HUDEP-2 (cell line): ENCODE data around the gene PRRT1B.

ENCODE experiments used
- DNase-seq, 76 experiments: peaks; one replicate each; lab custom pipeline; 2025; ENCODE audit not compliant: unreplicated experiment in 76 of 76; lab: John Stamatoyannopoulos, UW

The PRRT1B gene

GRCh38 chr9:131594906-131595665 lies 49.8 kb downstream of the PRRT1B start:
- DNase-seq = no peak

- DNase-seq = no peak
Measured at GRCh38 chr9:131595696-131596429, 50.5 kb downstream of the PRRT1B start.

- no peak for DNase-seq
Measured at GRCh38 chr9:131596430-131596743, 51.1 kb downstream of the PRRT1B start.

- DNase-seq = no peak
Measured at GRCh38 chr9:131597246-131597645, 51.9 kb downstream of the PRRT1B start.

- DNase-seq = no peak
Measured at GRCh38 chr9:131598121-131598520, 52.8 kb downstream of the PRRT1B start.

GRCh38 chr9:131601683-131602181 lies 56.4 kb downstream of the PRRT1B start:
- no peak for DNase-seq

- no peak for DNase-seq
Measured at GRCh38 chr9:131603199-131603598, 57.9 kb downstream of the PRRT1B start.

GRCh38 chr9:131603711-131604439 lies 58.6 kb downstream of the PRRT1B start:
- DNase-seq = no peak

- DNase-seq = no peak
Measured at GRCh38 chr9:131605770-131606590, 60.7 kb downstream of the PRRT1B start.

GRCh38 chr9:131606896-131607567 lies 61.7 kb downstream of the PRRT1B start:
- no peak for DNase-seq

- DNase-seq = no peak
Measured at GRCh38 chr9:131607591-131607990, 62.3 kb downstream of the PRRT1B start.

GRCh38 chr9:131608493-131609037 lies 63.2 kb downstream of the PRRT1B start:
- no peak for DNase-seq
